Endodermal cell (in vitro differentiated cells): ENCODE measurements around the gene MRPL49. TPM values are rescaled to one million over a fixed set of nuclear protein-coding genes. Genes with fewer than 3 reads are reported as not detected.

Experiments used
- DNase-seq: peaks from one replicate; pipeline ENCODE4 v3.0.0-alpha.2; 2017
- H3K27ac ChIP-seq: 2 replicates; pipeline ENCODE4 v1.5.1; 2013; ENCODE audit warnings: mild to moderate bottlenecking, low read depth, low read length, moderate library complexity
- H3K27me3 ChIP-seq: 2 replicates; pipeline ENCODE4 v1.6.1; 2013; ENCODE audit warnings: mild to moderate bottlenecking, low read length, moderate library complexity; ENCODE audit not compliant: insufficient read depth, control insufficient read depth, poor library complexity, severe bottlenecking
- H3K36me3 ChIP-seq: 2 replicates; pipeline ENCODE4 v1.7.0; 2013; ENCODE audit warnings: mild to moderate bottlenecking, low read length, moderate library complexity; ENCODE audit not compliant: control insufficient read depth, insufficient read depth
- H3K4me1 ChIP-seq: one replicate; pipeline ENCODE4 v1.7.0; 2013; ENCODE audit warnings: low read length; ENCODE audit not compliant: control insufficient read depth, insufficient read depth
- H3K4me3 ChIP-seq: 2 replicates; pipeline ENCODE4 v1.5.1; 2013; ENCODE audit warnings: mild to moderate bottlenecking, low read length, moderate library complexity
- H3K9ac ChIP-seq: 2 replicates; pipeline ENCODE4 v1.6.1; 2013; ENCODE audit warnings: mild to moderate bottlenecking, low read length, moderate library complexity; ENCODE audit not compliant: poor library complexity, severe bottlenecking; ENCODE audit errors: extremely low read depth
- H3K9me3 ChIP-seq: 2 replicates; pipeline ENCODE4 v1.6.1; 2013; ENCODE audit warnings: mild to moderate bottlenecking, low read length, moderate library complexity; ENCODE audit not compliant: control insufficient read depth
- H3K27ac Mint-ChIP-seq: 2 replicates; pipeline ENCODE4 v1.8.0; 2020; ENCODE audit warnings: mixed read lengths
- H3K27me3 Mint-ChIP-seq: 2 replicates; pipeline ENCODE4 v1.8.0; 2021; ENCODE audit warnings: mild to moderate bottlenecking, mixed read lengths; ENCODE audit not compliant: insufficient read depth
- H3K36me3 Mint-ChIP-seq: 2 replicates; pipeline ENCODE4 v1.8.0; 2020; ENCODE audit warnings: low read depth, mixed read lengths
- H3K4me1 Mint-ChIP-seq: 2 replicates; pipeline ENCODE4 v1.8.0; 2020; ENCODE audit warnings: mixed read lengths
- H3K4me3 Mint-ChIP-seq: 2 replicates; pipeline ENCODE4 v1.8.0; 2020; ENCODE audit warnings: mild to moderate bottlenecking, moderate library complexity, mixed read lengths
- H3K9me3 Mint-ChIP-seq: 2 replicates; pipeline ENCODE4 v1.8.0; 2020; ENCODE audit warnings: mild to moderate bottlenecking, mixed read lengths
- CTCF ChIP-seq: fragments of 200-600 bp; sonication (generic); conservative IDR thresholded peaks from 2 replicates; pipeline ENCODE4 v1.5.0; 2021; ENCODE audit warnings: antibody characterized with exemption, mild to moderate bottlenecking
- WGBS, 2 experiments: methylation state at CpG; one replicate each; pipeline versions ENCODE4 v1.1.5 to v1.1.7; 2013; ENCODE audit warnings: missing lambda C conversion rate in 2 of 2, mixed read lengths in 1 of 2; ENCODE audit not compliant: insufficient coverage in 1 of 2, insufficient read length in 1 of 2; 5-methylcytosine and 5-hydroxymethylcytosine counted together
- total RNA-seq, 2 donors: library from RNA; stranded (reverse); fragmentation: NEBNext Ultra II Directional in 1 of 2; extraction: Animal tissue kit (Norgen Biotek cat#: 25700) in 1 of 2; gene quantifications; 2 replicates in 1 of 2; 3 replicates in 1 of 2; pipeline ENCODE4 v1.2.1, GENCODE V29; 2021

Gene MRPL49
- total RNA-seq, 2 donors from 2014 or later, result 53.9 to 56.6 TPM

DNA sequence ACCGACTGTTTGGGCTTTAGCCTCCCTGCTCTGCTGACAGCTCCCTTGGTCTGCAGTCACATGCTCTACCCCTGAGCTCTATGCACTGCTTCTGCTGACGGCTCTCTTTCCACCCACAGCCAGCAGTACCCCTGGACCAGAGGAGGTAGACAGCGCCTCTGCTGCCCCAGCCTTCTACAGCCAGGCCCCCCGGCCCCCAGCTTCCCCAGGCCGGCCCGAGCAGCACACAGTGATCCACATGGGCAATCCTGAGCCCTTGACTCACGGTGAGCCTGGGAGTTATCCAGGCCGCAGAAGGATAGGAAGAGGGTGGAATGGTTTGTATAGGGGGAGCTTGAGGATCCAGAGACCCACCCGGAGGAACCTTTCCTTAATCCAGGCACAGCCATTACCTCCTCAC is 35.3 kb upstream of the MRPL49 start:
- no peak overlapping the region for H3K27ac Mint-ChIP-seq
- peaks cover 41% of the 10 kb centered on the region for H3K36me3 Mint-ChIP-seq
- peaks cover 6% of the 10 kb centered on the region for H3K4me1 Mint-ChIP-seq
- H3K9me3 Mint-ChIP-seq, result no peaks in the 10 kb centered on the region
- Histone ChIP-seq H3K36me3 (peaks cover 39% of the 10 kb centered on the region), H3K9ac (no peak overlapping the region), H3K4me1 (no peaks in the 10 kb centered on the region), H3K4me3 (no peak overlapping the region), H3K27me3 (no peaks in the 10 kb centered on the region), H3K27ac (no peak overlapping the region), H3K9me3 (no peaks in the 10 kb centered on the region)
- H3K27me3 Mint-ChIP-seq, result no peaks in the 10 kb centered on the region
- no peak for TF ChIP-seq CTCF
- no peak for DNase-seq
- H3K4me3 Mint-ChIP-seq, result no peak overlapping the region
- 92 to 100% methylated on average over 1 to 9 of the region's 9 CpGs for WGBS, 2 experiments

DNA sequence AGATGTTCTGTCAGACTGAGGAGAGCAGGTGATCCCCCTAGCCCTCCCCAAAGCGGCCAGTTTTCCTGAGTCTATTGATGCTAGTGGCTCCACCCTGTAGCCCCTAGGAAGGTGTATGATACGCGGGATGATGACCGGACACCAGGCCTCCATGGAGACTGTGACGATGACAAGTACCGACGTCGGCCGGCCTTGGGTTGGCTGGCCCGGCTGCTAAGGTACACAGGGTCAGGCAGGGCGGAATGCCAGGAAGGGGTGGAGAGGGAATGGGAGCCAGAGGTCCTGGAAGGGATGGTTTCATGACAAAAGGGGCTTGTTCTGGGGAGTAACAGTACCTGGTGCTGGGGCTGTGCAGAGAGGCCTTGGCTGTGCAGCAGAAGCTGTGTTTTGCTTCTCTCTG is 34.9 kb upstream of the MRPL49 start:
- TF ChIP-seq CTCF, result no peak
- 96 to 100% methylated on average over 2 to 11 of the region's 11 CpGs for WGBS, 2 experiments

GRCh38 chr11:65087827-65088226 is 34.3 kb upstream of the MRPL49 start:
- Histone ChIP-seq H3K27me3 (no peaks in the 10 kb centered on the region), H3K27ac (no peak overlapping the region), H3K4me1 (no peaks in the 10 kb centered on the region), H3K36me3 (peaks cover 35% of the 10 kb centered on the region), H3K9ac (no peak overlapping the region), H3K9me3 (no peaks in the 10 kb centered on the region), H3K4me3 (no peak overlapping the region)
- H3K27me3 Mint-ChIP-seq, result no peaks in the 10 kb centered on the region
- peaks cover 38% of the 10 kb centered on the region for H3K36me3 Mint-ChIP-seq
- no peak for DNase-seq
- WGBS, 2 experiments, result 97 to 100% methylated on average over 8 to 15 of the region's 15 CpGs
- TF ChIP-seq CTCF, result no peak
- peaks cover 4% of the 10 kb centered on the region for H3K4me1 Mint-ChIP-seq
- no peak overlapping the region for H3K4me3 Mint-ChIP-seq
- H3K9me3 Mint-ChIP-seq, result no peaks in the 10 kb centered on the region
- no peak overlapping the region for H3K27ac Mint-ChIP-seq

More for the DNA sequence above, 34.9 kb upstream of the MRPL49 start:
- Histone ChIP-seq H3K27me3 (no peaks in the 10 kb centered on the region), H3K36me3 (peaks cover 35% of the 10 kb centered on the region), H3K4me1 (no peaks in the 10 kb centered on the region), H3K9me3 (no peaks in the 10 kb centered on the region), H3K4me3 (no peak overlapping the region), H3K27ac (no peak overlapping the region), H3K9ac (no peak overlapping the region)
- Mint-ChIP-seq H3K36me3 (peaks cover 38% of the 10 kb centered on the region), H3K9me3 (no peaks in the 10 kb centered on the region), H3K4me3 (no peak overlapping the region), H3K4me1 (peaks cover 6% of the 10 kb centered on the region), H3K27ac (no peak overlapping the region), H3K27me3 (no peaks in the 10 kb centered on the region)
- DNase-seq, result no peak
